ENCODE data around the gene MEAK7.

DNA sequence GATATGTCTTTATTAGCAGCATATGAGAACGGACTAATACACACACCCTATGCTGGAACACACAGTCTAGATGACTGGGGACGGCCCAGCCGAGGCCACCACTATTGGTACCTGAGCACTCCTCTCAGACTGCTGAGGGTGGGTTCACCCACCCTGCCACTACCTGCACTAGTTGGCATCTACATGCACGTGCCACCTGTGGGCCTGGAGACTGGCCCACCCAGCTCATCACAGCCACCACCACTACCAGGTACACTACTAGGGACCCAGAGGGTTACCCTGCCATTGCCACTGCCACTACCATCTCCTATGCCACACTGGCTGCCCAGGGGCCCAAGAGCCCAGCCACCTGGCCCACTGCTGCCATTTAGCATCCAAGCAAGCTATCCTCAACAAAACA is 32.5 kb downstream of the MEAK7 start:
- no peak for TF ChIP-seq POLR2A (IDR thresholded peaks at IDR 0.05)
- TF ChIP-seq, protein P1, sequence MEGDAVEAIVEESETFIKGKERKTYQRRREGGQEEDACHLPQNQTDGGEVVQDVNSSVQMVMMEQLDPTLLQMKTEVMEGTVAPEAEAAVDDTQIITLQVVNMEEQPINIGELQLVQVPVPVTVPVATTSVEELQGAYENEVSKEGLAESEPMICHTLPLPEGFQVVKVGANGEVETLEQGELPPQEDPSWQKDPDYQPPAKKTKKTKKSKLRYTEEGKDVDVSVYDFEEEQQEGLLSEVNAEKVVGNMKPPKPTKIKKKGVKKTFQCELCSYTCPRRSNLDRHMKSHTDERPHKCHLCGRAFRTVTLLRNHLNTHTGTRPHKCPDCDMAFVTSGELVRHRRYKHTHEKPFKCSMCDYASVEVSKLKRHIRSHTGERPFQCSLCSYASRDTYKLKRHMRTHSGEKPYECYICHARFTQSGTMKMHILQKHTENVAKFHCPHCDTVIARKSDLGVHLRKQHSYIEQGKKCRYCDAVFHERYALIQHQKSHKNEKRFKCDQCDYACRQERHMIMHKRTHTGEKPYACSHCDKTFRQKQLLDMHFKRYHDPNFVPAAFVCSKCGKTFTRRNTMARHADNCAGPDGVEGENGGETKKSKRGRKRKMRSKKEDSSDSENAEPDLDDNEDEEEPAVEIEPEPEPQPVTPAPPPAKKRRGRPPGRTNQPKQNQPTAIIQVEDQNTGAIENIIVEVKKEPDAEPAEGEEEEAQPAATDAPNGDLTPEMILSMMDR (IDR thresholded peaks at IDR 0.05) = no peak

All from body of pancreas (tissue), 4 donors.